GM12872 (cell line): ENCODE measurements around the gene NUMB.

Experiments used
- CTCF ChIP-seq: IDR thresholded peaks from 3 replicates; pipeline ENCODE4 v1.5.1; 2011; ENCODE audit warnings: low read depth, mild to moderate bottlenecking, low read length, moderate library complexity; ENCODE audit not compliant: insufficient read depth

The NUMB gene

DNA sequence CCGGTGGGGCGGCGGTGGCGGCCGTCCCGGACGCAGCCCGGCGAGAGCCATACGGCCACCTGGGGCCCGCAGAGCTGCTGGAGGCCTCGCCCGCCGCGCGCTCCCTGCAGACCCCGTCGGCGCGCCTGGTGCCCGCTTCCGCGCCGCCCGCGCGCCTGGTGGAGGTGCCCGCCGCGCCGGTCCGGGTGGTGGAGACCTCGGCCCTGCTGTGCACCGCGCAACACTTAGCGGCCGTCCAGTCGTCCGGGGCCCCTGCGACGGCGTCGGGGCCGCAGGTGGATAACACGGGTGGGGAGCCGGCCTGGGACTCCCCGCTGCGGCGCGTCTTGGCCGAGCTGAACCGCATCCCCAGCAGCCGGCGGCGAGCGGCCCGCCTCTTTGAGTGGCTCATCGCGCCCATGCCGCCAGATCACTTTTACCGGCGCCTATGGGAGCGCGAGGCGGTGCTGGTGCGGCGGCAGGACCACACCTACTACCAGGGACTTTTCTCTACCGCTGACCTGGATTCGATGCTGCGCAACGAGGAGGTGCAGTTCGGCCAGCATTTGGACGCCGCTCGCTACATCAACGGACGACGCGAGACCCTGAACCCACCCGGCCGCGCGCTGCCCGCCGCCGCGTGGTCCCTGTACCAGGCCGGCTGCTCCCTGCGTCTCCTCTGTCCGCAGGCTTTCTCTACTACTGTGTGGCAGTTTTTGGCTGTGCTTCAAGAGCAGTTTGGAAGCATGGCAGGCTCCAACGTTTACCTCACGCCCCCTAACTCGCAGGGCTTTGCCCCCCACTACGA, 33.1 kb upstream of the NUMB start:
- TF ChIP-seq CTCF: no peak

DNA sequence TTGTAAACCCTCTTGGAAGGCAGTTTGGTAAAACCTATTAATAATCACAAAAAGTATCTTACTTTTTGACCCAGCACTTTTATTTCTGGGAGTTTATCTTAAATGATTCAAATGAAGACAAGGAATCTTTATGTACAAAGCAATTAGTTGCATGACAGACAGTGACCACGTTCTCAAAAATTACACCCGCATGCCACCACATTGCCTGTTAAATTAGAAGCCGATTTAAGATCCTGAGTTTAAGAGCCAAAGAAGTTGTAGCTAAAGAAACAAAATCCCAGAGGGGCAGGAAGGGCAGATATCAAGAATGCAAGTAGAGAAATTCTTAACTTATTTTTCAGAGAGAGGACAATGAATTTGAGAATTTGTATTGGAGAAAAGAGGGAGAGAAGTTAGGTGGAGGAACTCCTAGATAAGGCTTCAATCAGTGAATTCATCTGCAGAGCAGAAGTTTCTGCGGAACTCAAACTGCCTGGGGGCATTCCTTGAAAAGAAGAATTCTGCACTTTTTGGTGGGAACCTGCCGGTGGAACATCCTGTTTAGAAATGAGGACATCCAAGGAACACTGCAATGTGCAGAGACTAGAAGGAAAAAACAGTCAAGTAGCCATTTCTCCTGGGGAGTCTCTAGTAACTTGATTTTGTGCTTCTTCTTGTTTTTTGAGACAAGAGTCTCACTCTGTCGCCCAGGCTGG, 31.3 kb upstream of the NUMB start:
- no peak for TF ChIP-seq CTCF

DNA sequence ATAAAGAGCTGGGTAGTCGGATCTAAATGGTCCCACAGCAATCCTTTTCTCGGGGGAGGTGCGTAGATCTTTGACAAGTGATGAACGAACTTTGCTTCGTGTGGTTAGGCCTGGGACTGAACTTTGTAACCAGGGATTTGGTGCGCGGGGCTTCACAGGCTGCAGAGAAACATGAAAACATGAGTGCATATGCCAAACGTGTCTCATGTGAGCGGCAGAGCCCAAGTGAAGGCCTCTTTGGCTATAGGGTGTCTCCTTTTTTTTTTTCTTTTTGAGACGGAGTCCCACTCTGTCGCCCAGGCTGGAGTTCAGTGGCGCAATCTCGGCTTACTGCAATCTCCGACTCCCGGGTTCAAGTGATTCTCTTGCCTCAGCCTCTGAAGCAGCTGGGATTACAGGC, 20.3 kb upstream of the NUMB start:
- TF ChIP-seq CTCF: no peak

DNA sequence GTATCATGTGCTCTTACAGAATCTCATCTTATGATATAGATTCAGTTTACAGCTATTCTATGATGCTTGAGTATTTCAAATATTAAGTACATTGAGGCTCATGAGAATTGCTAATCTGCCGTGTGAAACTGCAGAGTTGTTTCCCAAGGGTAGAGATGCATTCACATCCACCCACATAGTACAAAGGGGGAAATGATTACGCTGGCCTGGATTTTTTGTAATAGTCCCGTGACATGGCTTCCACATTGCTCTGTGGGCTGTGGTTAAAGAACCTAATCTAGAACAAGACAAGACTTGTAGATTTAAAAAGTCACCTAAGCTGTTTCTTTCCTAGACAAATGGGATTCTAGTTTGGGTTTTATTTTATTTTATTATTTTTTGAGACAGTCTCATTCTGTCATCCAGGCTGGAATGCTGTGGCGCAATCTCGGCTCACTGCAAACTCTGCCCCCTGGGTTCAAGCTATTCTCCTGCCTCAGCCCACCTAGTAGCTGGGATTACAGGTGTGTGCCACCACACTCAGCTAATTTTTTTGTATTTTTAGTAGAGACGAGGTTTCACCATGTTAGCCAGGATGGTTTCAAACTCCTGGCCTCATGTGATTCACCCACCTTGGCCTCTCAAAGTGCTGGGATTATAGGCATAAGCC, 19.4 kb upstream of the NUMB start:
- TF ChIP-seq CTCF: no peak

GRCh38 chr14:73476451-73476931, 18.1 kb upstream of the NUMB start:
- no peak for TF ChIP-seq CTCF

- TF ChIP-seq CTCF: no peak
These were observed 16.6 kb upstream of the NUMB start for GRCh38 chr14:73474952-73475351.
